H1 (cell line): ENCODE data around the gene MLH3. TPM values are rescaled to one million over a fixed set of nuclear protein-coding genes. Genes with fewer than 3 reads are reported as not detected.

Source experiments
- FOSL1 ChIP-seq: IDR thresholded peaks from 2 replicates; pipeline ENCODE4 v1.6.1; 2011; ENCODE audit warnings: mild to moderate bottlenecking, low read depth, low read length, moderate library complexity; ENCODE audit not compliant: insufficient read depth
- polyA plus RNA-seq, 7 experiments: library from polyadenylated mRNA; depleted of rRNA in 3 of 7; stranded (reverse) in 5 of 7; unstranded in 2 of 7; fragments of >200 nt in 5 of 7; fragments of 200-250 nt in 2 of 7; gene quantifications; 1 replicate in 5 of 7; 2 replicates in 1 of 7; 4 replicates in 1 of 7; pipeline versions ENCODE4 v1.2.1 to v1.2.3, GENCODE V29; 2011 to 2013; ENCODE audit warnings: missing spikeins in 2 of 7, mixed read lengths in 2 of 7
- total RNA-seq: library from RNA; stranded (reverse); fragmentation: NEBNext Ultra II Directional; extraction: Animal tissue kit (Norgen Biotek cat#: 25700); gene quantifications from 2 replicates; pipeline ENCODE4 v1.2.1, GENCODE V29; 2021

The MLH3 gene
- total and polyA plus RNA-seq, 2 of the 8 experiments (the other 6 are each of a cell fraction or from before 2014, with no cell fraction given) = 9.3 to 20.1 TPM

GRCh38 chr14:75002392-75003249, 48.6 kb downstream of the MLH3 start, which contains the start of gene EIF2B2 (continued):
- no peak for TF ChIP-seq FOSL1
- TF ChIP-seq, all 59 proteins: peak for 23
